Measurements from ENCODE around the gene LRP11. TPM values are rescaled to one million over a fixed set of nuclear protein-coding genes. Genes with fewer than 3 reads are reported as not detected.

LRP11 gene
- total and polyA plus RNA-seq, 2 of the 13 experiments (the other 11 are each of a cell fraction or from before 2014, with no cell fraction given) = 32.4 to 48.9 TPM

GRCh38 chr6:149907317-149907716, 43.2 kb upstream of the LRP11 start (continued):
- TF ChIP-seq ZNF646 (CRISPR knock-in tag; IDR thresholded peaks at IDR 0.05) (no peak), ZBTB3 (CRISPR knock-in tag; IDR thresholded peaks at IDR 0.05; ENCODE audit: borderline replicate concordance, low read depth) (no peak), ZNF263 (CRISPR knock-in tag; IDR thresholded peaks at IDR 0.05) (no peak), SRSF9 (IDR thresholded peaks at IDR 0.05; ENCODE audit: borderline replicate concordance, insufficient read depth, low read depth, low read length, poor library complexity, severe bottlenecking) (no peak), ZNF644 (CRISPR knock-in tag; IDR thresholded peaks at IDR 0.05; ENCODE audit: low read depth) (no peak), TARDBP (CRISPR knock-in tag; IDR thresholded peaks at IDR 0.05) (no peak), MAX (IDR thresholded peaks at IDR 0.05) (no peak), LCORL (IDR thresholded peaks at IDR 0.05) (no peak), LCORL (CRISPR knock-in tag; IDR thresholded peaks at IDR 0.05) (no peak), IRF2 (CRISPR knock-in tag; IDR thresholded peaks at IDR 0.05) (no peak), DRAP1 (CRISPR knock-in tag; IDR thresholded peaks at IDR 0.05) (no peak)
